Measurements from ENCODE around the gene EPHA4. TPM values are rescaled to one million over a fixed set of nuclear protein-coding genes. Genes with fewer than 3 reads are reported as not detected.

EPHA4 gene
- total RNA-seq, 2 donors from 2014 or later: 12.0 to 88.8 TPM

- H3K36me3 ChIP-seq: no peaks in the 10 kb centered on the region
- TF ChIP-seq, protein P1, sequence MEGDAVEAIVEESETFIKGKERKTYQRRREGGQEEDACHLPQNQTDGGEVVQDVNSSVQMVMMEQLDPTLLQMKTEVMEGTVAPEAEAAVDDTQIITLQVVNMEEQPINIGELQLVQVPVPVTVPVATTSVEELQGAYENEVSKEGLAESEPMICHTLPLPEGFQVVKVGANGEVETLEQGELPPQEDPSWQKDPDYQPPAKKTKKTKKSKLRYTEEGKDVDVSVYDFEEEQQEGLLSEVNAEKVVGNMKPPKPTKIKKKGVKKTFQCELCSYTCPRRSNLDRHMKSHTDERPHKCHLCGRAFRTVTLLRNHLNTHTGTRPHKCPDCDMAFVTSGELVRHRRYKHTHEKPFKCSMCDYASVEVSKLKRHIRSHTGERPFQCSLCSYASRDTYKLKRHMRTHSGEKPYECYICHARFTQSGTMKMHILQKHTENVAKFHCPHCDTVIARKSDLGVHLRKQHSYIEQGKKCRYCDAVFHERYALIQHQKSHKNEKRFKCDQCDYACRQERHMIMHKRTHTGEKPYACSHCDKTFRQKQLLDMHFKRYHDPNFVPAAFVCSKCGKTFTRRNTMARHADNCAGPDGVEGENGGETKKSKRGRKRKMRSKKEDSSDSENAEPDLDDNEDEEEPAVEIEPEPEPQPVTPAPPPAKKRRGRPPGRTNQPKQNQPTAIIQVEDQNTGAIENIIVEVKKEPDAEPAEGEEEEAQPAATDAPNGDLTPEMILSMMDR (IDR thresholded peaks at IDR 0.05): no peak
- TF ChIP-seq POLR2A (IDR thresholded peaks at IDR 0.05) (no peak), POLR2AphosphoS5 (IDR thresholded peaks at IDR 0.05) (no peak)
- no peaks in the 10 kb centered on the region for H3K27me3 ChIP-seq (replicated peaks; ENCODE audit: insufficient read depth)
- no peaks in the 10 kb centered on the region for H3K9me3 ChIP-seq
- 97% methylated on average over 4 of the region's 4 CpGs for WGBS
- H3K4me1 ChIP-seq (replicated peaks): no peaks in the 10 kb centered on the region
- DNase-seq (ENCODE audit: low spot score): no peak
- H3K27ac ChIP-seq: no peak overlapping the region
- H3K4me3 ChIP-seq: no peak overlapping the region
- intact Hi-C loops (cut with DNase I): no loop called here
Observed at GRCh38 chr2:221505605-221506004, 66.5 kb downstream of the EPHA4 start.

DNA sequence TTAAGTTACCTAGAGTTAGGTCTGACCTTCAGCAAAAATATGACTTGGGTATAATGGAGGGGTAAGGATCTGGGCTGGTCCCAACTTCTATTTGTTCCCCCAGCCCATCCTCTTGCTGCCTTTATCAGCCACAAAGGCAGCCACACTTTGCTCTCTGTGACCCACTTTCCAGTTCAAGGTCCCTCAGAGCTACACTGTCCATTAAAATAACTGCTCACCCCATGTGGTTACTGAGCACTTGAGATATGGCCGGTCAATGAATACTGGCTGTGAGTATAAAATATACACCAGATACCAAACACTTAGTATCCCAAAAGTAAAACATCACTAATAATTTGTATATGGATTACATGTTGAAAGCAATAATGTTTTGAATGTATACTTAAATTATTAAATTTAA lies 67.2 kb downstream of the EPHA4 start:
- intact Hi-C loops (cut with DNase I): no loop called here
- no peaks in the 10 kb centered on the region for H3K27me3 ChIP-seq (replicated peaks; ENCODE audit: insufficient read depth)
- WGBS: 96% methylated on average over 1 of the region's 1 CpG

DNA sequence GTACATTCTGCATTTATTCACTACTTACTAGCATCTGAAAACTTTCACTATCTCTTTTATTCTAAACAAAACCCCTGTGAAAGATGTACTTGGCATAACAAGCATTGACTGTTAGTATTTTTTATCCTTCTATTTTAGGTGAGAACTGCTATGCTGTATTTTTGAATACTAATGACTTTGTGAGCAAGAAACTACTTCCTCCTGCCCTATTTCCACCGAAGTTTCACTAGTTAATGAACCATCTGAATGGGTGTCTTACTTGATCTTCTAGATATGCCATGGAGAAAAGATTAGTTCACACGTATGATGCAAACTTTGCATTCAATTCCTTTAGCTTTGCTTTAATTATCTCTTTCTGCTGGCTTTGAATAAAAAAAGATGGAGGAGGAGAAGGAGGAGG lies 68.1 kb downstream of the EPHA4 start:
- 55% methylated on average over 2 of the region's 2 CpGs for WGBS
- Histone ChIP-seq H3K27ac (no peak overlapping the region), H3K9me3 (no peaks in the 10 kb centered on the region), H3K4me3 (no peak overlapping the region), H3K27me3 (replicated peaks; ENCODE audit: insufficient read depth) (no peaks in the 10 kb centered on the region), H3K4me1 (replicated peaks) (no peaks in the 10 kb centered on the region), H3K36me3 (no peaks in the 10 kb centered on the region)
- no peak for DNase-seq (ENCODE audit: low spot score)
- intact Hi-C loops (cut with DNase I): no loop called here
- TF ChIP-seq, protein P1 (IDR thresholded peaks at IDR 0.05): no peak
- TF ChIP-seq POLR2AphosphoS5 (IDR thresholded peaks at IDR 0.05) (no peak), POLR2A (IDR thresholded peaks at IDR 0.05) (no peak)

More for the DNA sequence above, 67.2 kb downstream of the EPHA4 start:
- no peaks in the 10 kb centered on the region for H3K9me3 ChIP-seq
- H3K4me3 ChIP-seq: no peak overlapping the region
- H3K4me1 ChIP-seq (replicated peaks): no peaks in the 10 kb centered on the region
- no peaks in the 10 kb centered on the region for H3K36me3 ChIP-seq
- H3K27ac ChIP-seq: no peak overlapping the region
- TF ChIP-seq POLR2AphosphoS5 (IDR thresholded peaks at IDR 0.05) (no peak), POLR2A (IDR thresholded peaks at IDR 0.05) (no peak)
- TF ChIP-seq, protein P1 (IDR thresholded peaks at IDR 0.05): no peak
- no peak for DNase-seq (ENCODE audit: low spot score)

DNA sequence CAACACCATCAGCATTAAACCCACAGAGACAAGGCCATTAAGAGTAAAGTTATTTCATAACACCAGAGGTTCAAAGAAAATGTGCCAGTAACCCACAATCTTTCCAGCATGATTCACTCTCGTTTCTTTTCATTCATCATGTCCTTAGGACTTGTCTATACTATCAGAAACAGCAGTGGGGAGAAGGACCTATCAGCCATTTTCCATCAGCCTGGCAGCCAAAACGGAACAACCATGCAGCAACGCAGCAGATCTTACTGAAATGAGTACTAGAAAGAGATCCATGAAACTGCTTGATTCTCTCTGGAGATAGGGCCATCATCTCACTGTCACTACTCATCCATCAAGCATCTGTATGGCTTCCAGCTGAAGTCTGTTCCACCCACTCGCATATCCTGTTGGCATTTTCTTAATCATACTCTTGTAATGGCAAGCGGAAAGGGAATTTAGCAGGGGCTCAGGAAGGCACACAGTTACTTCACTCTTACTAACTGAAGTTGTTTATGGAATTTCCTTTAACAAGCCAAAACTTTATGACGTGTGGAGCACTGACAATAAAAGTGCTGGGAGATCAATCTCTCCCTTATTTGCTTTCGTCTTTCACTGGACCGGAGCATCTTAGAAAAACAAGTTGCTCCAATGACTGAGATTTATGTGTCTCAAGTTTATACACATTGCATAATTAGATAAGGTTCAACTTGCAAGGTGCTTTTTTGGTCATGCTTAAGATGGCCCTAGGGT lies 69.7 kb downstream of the EPHA4 start:
- Histone ChIP-seq H3K4me1 (replicated peaks) (no peaks in the 10 kb centered on the region), H3K9me3 (no peaks in the 10 kb centered on the region), H3K27me3 (replicated peaks; ENCODE audit: insufficient read depth) (no peaks in the 10 kb centered on the region), H3K36me3 (no peaks in the 10 kb centered on the region), H3K4me3 (no peak overlapping the region), H3K27ac (no peak overlapping the region)
- WGBS: 69% methylated on average over 8 of the region's 8 CpGs
- DNase-seq (ENCODE audit: low spot score): no peak
- intact Hi-C loops (cut with DNase I): no loop called here
- TF ChIP-seq, protein P1 (IDR thresholded peaks at IDR 0.05): no peak
- no peak for TF ChIP-seq POLR2AphosphoS5 (IDR thresholded peaks at IDR 0.05)
- no peak for TF ChIP-seq POLR2A (IDR thresholded peaks at IDR 0.05)

- Histone ChIP-seq H3K27me3 (replicated peaks; ENCODE audit: insufficient read depth) (no peaks in the 10 kb centered on the region), H3K4me1 (replicated peaks) (no peaks in the 10 kb centered on the region), H3K9me3 (no peaks in the 10 kb centered on the region), H3K27ac (no peak overlapping the region), H3K36me3 (no peaks in the 10 kb centered on the region), H3K4me3 (no peak overlapping the region)
- 98% methylated on average over 4 of the region's 4 CpGs for WGBS
- intact Hi-C loops (cut with DNase I): no loop called here
- DNase-seq (ENCODE audit: low spot score): no peak
- TF ChIP-seq POLR2A (IDR thresholded peaks at IDR 0.05): no peak
- TF ChIP-seq POLR2AphosphoS5 (IDR thresholded peaks at IDR 0.05): no peak
- TF ChIP-seq, protein P1 (IDR thresholded peaks at IDR 0.05): no peak
Observed at GRCh38 chr2:221501883-221502269, 70.2 kb downstream of the EPHA4 start.

All from prostate gland (tissue), 2 donors.